ENCODE measurements around the gene VNN1.

DNA sequence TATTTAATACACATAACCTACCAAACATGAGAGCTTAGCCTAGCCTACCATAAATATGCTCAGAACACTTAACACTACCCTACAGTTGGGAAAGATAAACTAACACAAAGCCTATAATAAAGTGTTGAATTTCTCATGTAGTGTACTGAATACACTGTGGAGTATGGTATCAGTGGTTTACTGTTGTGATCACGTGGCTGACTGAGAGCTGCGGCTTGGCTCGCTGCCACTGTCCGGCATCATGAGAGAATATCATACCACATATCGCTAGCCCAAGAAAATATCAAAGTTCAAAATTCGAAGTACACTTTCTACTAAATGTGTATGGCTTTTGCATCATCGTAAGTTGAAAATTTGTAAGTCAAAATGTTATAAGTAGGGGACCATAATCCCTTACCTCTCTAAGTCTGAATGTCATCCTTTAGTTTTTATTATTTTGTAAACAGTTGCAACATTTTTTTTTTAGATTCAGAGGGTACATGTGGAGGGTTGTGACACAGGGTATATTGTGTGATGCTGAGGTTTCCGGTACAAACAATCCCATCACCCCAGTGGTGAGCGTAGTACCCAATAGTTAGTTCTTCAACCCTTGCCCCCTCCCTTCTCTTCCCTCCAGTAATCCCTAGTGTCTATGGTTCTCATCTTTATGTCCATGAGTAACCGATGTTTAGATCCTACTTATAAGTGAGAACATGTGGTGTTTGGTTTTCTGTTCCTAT lies 40.3 kb downstream of the VNN1 start:
- TF ChIP-seq, protein P1, sequence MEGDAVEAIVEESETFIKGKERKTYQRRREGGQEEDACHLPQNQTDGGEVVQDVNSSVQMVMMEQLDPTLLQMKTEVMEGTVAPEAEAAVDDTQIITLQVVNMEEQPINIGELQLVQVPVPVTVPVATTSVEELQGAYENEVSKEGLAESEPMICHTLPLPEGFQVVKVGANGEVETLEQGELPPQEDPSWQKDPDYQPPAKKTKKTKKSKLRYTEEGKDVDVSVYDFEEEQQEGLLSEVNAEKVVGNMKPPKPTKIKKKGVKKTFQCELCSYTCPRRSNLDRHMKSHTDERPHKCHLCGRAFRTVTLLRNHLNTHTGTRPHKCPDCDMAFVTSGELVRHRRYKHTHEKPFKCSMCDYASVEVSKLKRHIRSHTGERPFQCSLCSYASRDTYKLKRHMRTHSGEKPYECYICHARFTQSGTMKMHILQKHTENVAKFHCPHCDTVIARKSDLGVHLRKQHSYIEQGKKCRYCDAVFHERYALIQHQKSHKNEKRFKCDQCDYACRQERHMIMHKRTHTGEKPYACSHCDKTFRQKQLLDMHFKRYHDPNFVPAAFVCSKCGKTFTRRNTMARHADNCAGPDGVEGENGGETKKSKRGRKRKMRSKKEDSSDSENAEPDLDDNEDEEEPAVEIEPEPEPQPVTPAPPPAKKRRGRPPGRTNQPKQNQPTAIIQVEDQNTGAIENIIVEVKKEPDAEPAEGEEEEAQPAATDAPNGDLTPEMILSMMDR (IDR thresholded peaks at IDR 0.05; ENCODE audit: low read length) = no peak
- TF ChIP-seq EZH2 (IDR thresholded peaks at IDR 0.05; ENCODE audit: borderline replicate concordance, low read length) = no peak
